ENCODE data around the gene NCK1. TPM values are rescaled to one million over a fixed set of nuclear protein-coding genes. Genes with fewer than 3 reads are reported as not detected.

NCK1 gene
- total and polyA plus RNA-seq, 10 of the 15 experiments (the other 5 are each of a cell fraction or from before 2014, with no cell fraction given): 15.6 to 33.4 (median 25.0) TPM

GRCh38 chr3:136957751-136958288 lies 95.8 kb downstream of the NCK1 start, which contains the start of gene IL20RB:
Gene IL20RB (plus strand): TSS chr3:136957983. CDS start chr3:136958114, 131 bp downstream.
- FAIRE-seq (no peak), ATAC-seq (no peak), DNase-seq (ENCODE audit: low read depth, low spot score) (no peak)
- RAD21 ChIA-PET (ENCODE audit: unreplicated experiment): no interaction called here
- H3K4me1 ChIP-seq (ENCODE audit: control insufficient read depth, insufficient read depth, low read length): no peaks in the 10 kb centered on the region
- H3K36me3 ChIP-seq (ENCODE audit: control insufficient read depth in 2 of 2, insufficient read depth in 2 of 2, low read length in 1 of 2): no peaks in the 10 kb centered on the region
- 94% methylated on average over 7 of the region's 7 CpGs for WGBS (ENCODE audit: insufficient coverage, insufficient replicate concordance, low lambda C conversion rate, missing lambda C conversion rate)
- H3K79me2 ChIP-seq (ENCODE audit: control insufficient read depth, insufficient read depth, low read length): no peaks in the 10 kb centered on the region
- H3K27me3 ChIP-seq (replicated peaks in 1 of 2; ENCODE audit: control insufficient read depth in 2 of 2, insufficient read depth in 2 of 2, low read length in 1 of 2): no peaks in the 10 kb centered on the region
- H3K27ac ChIP-seq (ENCODE audit: control insufficient read depth, insufficient read depth): no peak within 1 kb of the TSS
- no TSS peak for BruUV-seq (replicated peaks)
- TF ChIP-seq RELB (IDR thresholded peaks at IDR 0.05; ENCODE audit: low read depth) (no peak), ZNF24 (IDR thresholded peaks at IDR 0.05) (no peak)
- H3K4me2 ChIP-seq (ENCODE audit: control insufficient read depth, insufficient read depth): no peak within 1 kb of the TSS
- H3K9me3 ChIP-seq (replicated peaks; ENCODE audit: control insufficient read depth, insufficient read depth, low read length): no peaks in the 10 kb centered on the region
- in situ Hi-C loops (cut with MboI): no loop called here
- H4K20me1 ChIP-seq (ENCODE audit: control insufficient read depth, insufficient read depth): no peaks in the 10 kb centered on the region
- SMC1A ChIA-PET (ENCODE audit: uncharacterized antibody, unreplicated experiment): interaction anchor here (1.2 to 1.6 kb wide), 3 partner anchors 9 to 73 kb away, joined by 3 to 4 read pairs (median 3); no protein-coding TSS in a partner anchor
- no peak within 1 kb of the TSS for H3K9ac ChIP-seq (ENCODE audit: control insufficient read depth, insufficient read depth, low read length)
- POLR2A ChIA-PET: no interaction called here
- no peak within 1 kb of the TSS for H3K4me3 ChIP-seq
- CTCF ChIA-PET: interaction anchor here (1.7 to 2.5 kb wide), 2 partner anchors 8 to 56 kb away, joined by 5 to 6 read pairs; no protein-coding TSS in a partner anchor
- intact Hi-C loops (cut with micrococcal nuclease; ENCODE audit: unreplicated experiment): no loop called here
- no peak within 1 kb of the TSS for H2AFZ ChIP-seq (ENCODE audit: control insufficient read depth, low read depth, low read length)

- Histone ChIP-seq H3K9me3 (replicated peaks; ENCODE audit: control insufficient read depth, insufficient read depth, low read length) (no peaks in the 10 kb centered on the region), H3K36me3 (ENCODE audit: control insufficient read depth in 2 of 2, insufficient read depth in 2 of 2, low read length in 1 of 2) (no peaks in the 10 kb centered on the region), H3K79me2 (ENCODE audit: control insufficient read depth, insufficient read depth, low read length) (no peaks in the 10 kb centered on the region), H3K27ac (ENCODE audit: control insufficient read depth, insufficient read depth) (no peak overlapping the region), H3K27me3 (replicated peaks in 1 of 2; ENCODE audit: control insufficient read depth in 2 of 2, insufficient read depth in 2 of 2, low read length in 1 of 2) (no peaks in the 10 kb centered on the region), H3K4me1 (ENCODE audit: control insufficient read depth, insufficient read depth, low read length) (no peaks in the 10 kb centered on the region), H2AFZ (ENCODE audit: control insufficient read depth, low read depth, low read length) (no peak overlapping the region), H3K4me2 (ENCODE audit: control insufficient read depth, insufficient read depth) (no peak overlapping the region), H4K20me1 (ENCODE audit: control insufficient read depth, insufficient read depth) (no peaks in the 10 kb centered on the region), H3K9ac (ENCODE audit: control insufficient read depth, insufficient read depth, low read length) (no peak overlapping the region), H3K4me3 (no peak overlapping the region)
- intact Hi-C loops (cut with micrococcal nuclease; ENCODE audit: unreplicated experiment): no loop called here
- in situ Hi-C loops (cut with MboI): no loop called here
- DNase-seq (ENCODE audit: low read depth, low spot score) (no peak), ATAC-seq (no peak), FAIRE-seq (no peak)
- WGBS (ENCODE audit: insufficient coverage, insufficient replicate concordance, low lambda C conversion rate, missing lambda C conversion rate): 91% methylated on average over 2 of the region's 2 CpGs
- BruUV-seq (replicated peaks): no TSS peak
- ChIA-PET SMC1A (ENCODE audit: uncharacterized antibody, unreplicated experiment) (interaction anchor here (1.5 kb wide), 1 partner anchor 10 kb away, joined by 3 read pairs; no protein-coding TSS in a partner anchor), POLR2A (interaction anchor here (1.4 kb wide), 1 partner anchor 11 kb away, joined by 4 read pairs; no protein-coding TSS in a partner anchor), RAD21 (ENCODE audit: unreplicated experiment) (interaction anchor here (1.1 kb wide), 1 partner anchor 207 kb away, joined by 4 read pairs; the partner anchor contains the start of gene STAG1), CTCF (interaction anchor here (0.6 to 2.5 kb wide), 3 partner anchors 9 to 667 kb away, joined by 3 to 6 read pairs (median 5); no protein-coding TSS in a partner anchor)
- TF ChIP-seq RAD51 (IDR thresholded peaks at IDR 0.05): no peak
- no peak for TF ChIP-seq CREB1 (IDR thresholded peaks at IDR 0.05; ENCODE audit: low read depth)
- no peak for TF ChIP-seq FOXM1 (IDR thresholded peaks at IDR 0.05; ENCODE audit: low read depth, low read length)
- no peak for TF ChIP-seq TAF1 (IDR thresholded peaks at IDR 0.05; ENCODE audit: borderline replicate concordance, low read depth, low read length)
- TF ChIP-seq CUX1 (IDR thresholded peaks at IDR 0.05; ENCODE audit: insufficient replicate concordance, low read depth, low read length): no peak
- no peak for TF ChIP-seq GABPA (IDR thresholded peaks at IDR 0.05; ENCODE audit: low read depth)
- TF ChIP-seq KDM1A (IDR thresholded peaks at IDR 0.05; ENCODE audit: borderline replicate concordance): no peak
Measured at GRCh38 chr3:136958939-136959338, 96.9 kb downstream of the NCK1 start.

All from GM12878 (cell line).